A673 (cell line): ENCODE results near the gene CCSER1. TPM values are rescaled to one million over a fixed set of nuclear protein-coding genes. Genes with fewer than 3 reads are reported as not detected.

ENCODE experiments used
- BruUV-seq: library from RNA; stranded (reverse); fragments of 400-500 nt; replicated peaks from 2 replicates; lab custom pipeline; 2021; lab: Mats Ljungman, UMichigan
- CTCF ChIA-PET: fragments of 300-600 bp; sonication (Branson Sonifier 250); formaldehyde crosslinking; loops from one replicate; lab custom pipeline; 2022; ENCODE audit warnings: antibody characterized with exemption; lab: Charles Lee
- POLR2A ChIA-PET: fragments of 300-600 bp; sonication (Branson Sonifier 250); formaldehyde crosslinking; loops from one replicate; lab custom pipeline; 2022; ENCODE audit warnings: antibody characterized with exemption; ENCODE audit not compliant: low non-redundant PET; lab: Charles Lee
- DNase-seq: peaks from one replicate; pipeline ENCODE4 v3.0.0-alpha.2; 2015; ENCODE audit warnings: low spot score
- H3K27ac ChIP-seq: fragments of 200-600 bp; sonication (generic); 2 replicates; pipeline ENCODE4 v1.5.1; 2016; ENCODE audit warnings: mixed run types, low read depth, mild to moderate bottlenecking, mixed read lengths, antibody characterized with exemption, low read length; ENCODE audit not compliant: poor library complexity, severe bottlenecking
- H3K27me3 ChIP-seq: fragments of 200-600 bp; sonication (generic); replicated peaks from 2 replicates; pipeline ENCODE4 v1.6.1; 2017; ENCODE audit warnings: mixed run types, low read depth, mild to moderate bottlenecking, mixed read lengths, antibody characterized with exemption, low read length; ENCODE audit not compliant: insufficient read depth, poor library complexity
- H3K36me3 ChIP-seq: fragments of 200-600 bp; sonication (generic); 2 replicates; pipeline ENCODE4 v1.6.1; 2016; ENCODE audit warnings: mixed run types, mild to moderate bottlenecking, mixed read lengths, antibody characterized with exemption, low read length; ENCODE audit not compliant: insufficient read depth, poor library complexity, severe bottlenecking
- H3K4me1 ChIP-seq: fragments of 200-600 bp; sonication (generic); 2 replicates; pipeline ENCODE4 v1.6.1; 2017; ENCODE audit warnings: mixed run types, mild to moderate bottlenecking, mixed read lengths, antibody characterized with exemption, low read length; ENCODE audit not compliant: insufficient read depth, poor library complexity, severe bottlenecking
- H3K4me3 ChIP-seq: fragments of 200-600 bp; sonication (generic); 2 replicates; pipeline ENCODE4 v1.5.1; 2016; ENCODE audit warnings: low read depth, mixed run types, mild to moderate bottlenecking, mixed read lengths, low read length; ENCODE audit not compliant: poor library complexity, severe bottlenecking
- H3K9me3 ChIP-seq: fragments of 200-600 bp; sonication (generic); 2 replicates; pipeline ENCODE4 v1.6.1; 2016; ENCODE audit warnings: mixed run types, low read depth, mild to moderate bottlenecking, mixed read lengths, antibody characterized with exemption, low read length; ENCODE audit not compliant: poor library complexity, severe bottlenecking
- EZH2 ChIP-seq: fragments of 200-600 bp; sonication (generic); IDR thresholded peaks from 2 replicates; pipeline ENCODE4 v1.6.1; 2017; ENCODE audit warnings: borderline replicate concordance, low read depth, mild to moderate bottlenecking, mixed read lengths, antibody characterized with exemption, low read length; ENCODE audit not compliant: poor library complexity, severe bottlenecking
- intact Hi-C: fragments of 100-400 bp; cut with micrococcal nuclease; formaldehyde crosslinking; loops from one replicate; pipeline ENCODE4 v1.10.0; 2022; ENCODE audit not compliant: unreplicated experiment
- total RNA-seq: library from RNA; stranded (reverse); gene quantifications from 2 replicates; pipeline ENCODE4 v1.2.3, GENCODE V29; 2021
- TF ChIP-seq, protein P1 (sequence below): fragments of 300-800, 200-600 bp; sonication (generic); conservative IDR thresholded peaks from 2 replicates; pipeline ENCODE4 v1.5.1; 2017; ENCODE audit warnings: low read depth, mild to moderate bottlenecking, antibody characterized with exemption, low read length, moderate library complexity, mixed read lengths

Gene CCSER1
- total RNA-seq, 1 experiment from 2014 or later: not detected

DNA sequence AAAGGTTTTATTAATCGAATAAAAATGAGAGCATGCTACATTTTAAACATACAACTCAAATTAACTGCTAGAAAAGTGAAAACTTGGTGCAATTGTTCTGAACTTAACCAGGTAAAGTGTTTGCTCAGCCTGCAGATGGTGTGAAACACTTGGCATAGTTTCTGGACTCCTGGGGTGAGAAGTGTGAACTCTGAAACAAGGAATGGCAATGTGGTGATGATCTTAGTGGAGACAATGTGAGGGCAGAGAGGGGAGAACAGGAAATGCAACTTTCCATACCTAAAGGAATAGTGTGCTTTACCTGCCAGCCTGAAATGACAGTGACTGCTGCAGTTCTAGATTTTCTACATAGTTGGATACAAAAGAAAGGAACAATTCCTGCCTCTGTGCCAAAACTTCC is 57.4 kb downstream of the CCSER1 start:
- ChIA-PET POLR2A (no interaction called here), CTCF (no interaction called here)
- Histone ChIP-seq H3K36me3 (no peaks in the 10 kb centered on the region), H3K27ac (no peak overlapping the region), H3K4me1 (no peaks in the 10 kb centered on the region), H3K27me3 (no peaks in the 10 kb centered on the region), H3K4me3 (no peak overlapping the region), H3K9me3 (no peaks in the 10 kb centered on the region)
- DNase-seq: no peak
- no TSS peak for BruUV-seq
- TF ChIP-seq, protein P1, sequence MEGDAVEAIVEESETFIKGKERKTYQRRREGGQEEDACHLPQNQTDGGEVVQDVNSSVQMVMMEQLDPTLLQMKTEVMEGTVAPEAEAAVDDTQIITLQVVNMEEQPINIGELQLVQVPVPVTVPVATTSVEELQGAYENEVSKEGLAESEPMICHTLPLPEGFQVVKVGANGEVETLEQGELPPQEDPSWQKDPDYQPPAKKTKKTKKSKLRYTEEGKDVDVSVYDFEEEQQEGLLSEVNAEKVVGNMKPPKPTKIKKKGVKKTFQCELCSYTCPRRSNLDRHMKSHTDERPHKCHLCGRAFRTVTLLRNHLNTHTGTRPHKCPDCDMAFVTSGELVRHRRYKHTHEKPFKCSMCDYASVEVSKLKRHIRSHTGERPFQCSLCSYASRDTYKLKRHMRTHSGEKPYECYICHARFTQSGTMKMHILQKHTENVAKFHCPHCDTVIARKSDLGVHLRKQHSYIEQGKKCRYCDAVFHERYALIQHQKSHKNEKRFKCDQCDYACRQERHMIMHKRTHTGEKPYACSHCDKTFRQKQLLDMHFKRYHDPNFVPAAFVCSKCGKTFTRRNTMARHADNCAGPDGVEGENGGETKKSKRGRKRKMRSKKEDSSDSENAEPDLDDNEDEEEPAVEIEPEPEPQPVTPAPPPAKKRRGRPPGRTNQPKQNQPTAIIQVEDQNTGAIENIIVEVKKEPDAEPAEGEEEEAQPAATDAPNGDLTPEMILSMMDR: no peak
- TF ChIP-seq EZH2: no peak
- intact Hi-C loops: no loop called here

DNA sequence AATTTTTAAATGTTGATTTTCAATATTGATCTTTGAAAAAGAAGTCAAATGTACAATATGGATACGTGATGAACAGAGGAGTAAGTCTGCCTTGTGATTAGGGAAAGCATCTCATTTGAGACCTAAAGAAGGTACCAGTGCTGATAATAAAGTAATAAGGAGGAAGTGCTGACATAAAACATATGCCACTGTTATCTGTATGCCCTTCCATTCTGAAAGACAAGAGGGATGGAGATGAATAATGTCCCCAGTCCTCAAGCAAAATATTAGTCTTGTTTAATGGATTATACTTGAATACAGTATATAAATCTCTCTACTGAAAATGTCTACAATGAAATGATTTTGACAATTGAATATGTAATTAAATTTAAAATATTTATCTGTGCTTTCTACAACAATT is 58.2 kb downstream of the CCSER1 start:
- H3K4me3 ChIP-seq: no peak overlapping the region
- no peaks in the 10 kb centered on the region for H3K9me3 ChIP-seq
- H3K4me1 ChIP-seq: no peaks in the 10 kb centered on the region
- intact Hi-C loops: no loop called here
- H3K27ac ChIP-seq: no peak overlapping the region
- DNase-seq: no peak
- no peaks in the 10 kb centered on the region for H3K27me3 ChIP-seq
- BruUV-seq: no TSS peak
- TF ChIP-seq, protein P1: no peak
- no peak for TF ChIP-seq EZH2
- H3K36me3 ChIP-seq: no peaks in the 10 kb centered on the region
- CTCF ChIA-PET: no interaction called here
- POLR2A ChIA-PET: no interaction called here

DNA sequence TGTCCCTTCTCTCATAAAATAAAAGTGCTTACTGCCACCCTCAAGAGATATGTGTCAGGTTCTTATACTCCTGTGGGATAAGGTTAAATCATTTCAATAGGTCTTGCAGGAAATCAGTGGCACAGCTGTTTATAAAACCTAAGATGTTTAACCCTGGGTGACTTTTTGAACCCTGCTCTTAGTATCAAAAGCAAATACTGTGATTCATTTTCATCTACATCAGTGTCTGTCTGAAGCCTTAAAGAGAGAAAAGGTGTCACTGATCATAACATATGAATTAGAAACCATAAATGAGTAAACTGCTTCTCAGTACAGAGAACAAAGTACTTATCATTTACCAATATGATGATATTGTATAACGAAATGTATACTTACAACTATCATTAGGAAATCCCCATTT is 59.0 kb downstream of the CCSER1 start:
- H3K27me3 ChIP-seq: no peaks in the 10 kb centered on the region
- BruUV-seq: no TSS peak
- no peak overlapping the region for H3K4me3 ChIP-seq
- DNase-seq: no peak
- no peaks in the 10 kb centered on the region for H3K36me3 ChIP-seq
- TF ChIP-seq, protein P1: no peak
- TF ChIP-seq EZH2: no peak
- ChIA-PET CTCF (no interaction called here), POLR2A (no interaction called here)
- no peaks in the 10 kb centered on the region for H3K9me3 ChIP-seq
- no peak overlapping the region for H3K27ac ChIP-seq
- intact Hi-C loops: no loop called here
- no peaks in the 10 kb centered on the region for H3K4me1 ChIP-seq
